Fibroblast of villous mesenchyme (primary cell): ENCODE data around the gene FAM3C. TPM values are rescaled to one million over a fixed set of nuclear protein-coding genes. Genes with fewer than 3 reads are reported as not detected.

Source experiments
- DNase-seq: peaks from one replicate; pipeline ENCODE4 v3.0.0-alpha.2; 2010; ENCODE audit warnings: low read depth
- H3K4me3 ChIP-seq: 2 replicates; pipeline ENCODE4 v1.5.1; 2011; ENCODE audit warnings: low read depth, mild to moderate bottlenecking, low read length
- CTCF ChIP-seq: IDR thresholded peaks from 2 replicates; pipeline ENCODE4 v1.5.1; 2012; ENCODE audit warnings: low read depth, mild to moderate bottlenecking, low read length; ENCODE audit not compliant: insufficient read depth
- total RNA-seq: library from RNA; depleted of rRNA; stranded (reverse); fragments of >200 nt; gene quantifications from 2 replicates; pipeline ENCODE4 v1.2.3, GENCODE V29; 2012

Gene FAM3C
- total RNA-seq, 1 donor = 35.8 TPM

- no peak overlapping the region for H3K4me3 ChIP-seq
- no peak for TF ChIP-seq CTCF
- peak; percentile 66 for DNase-seq
Observed at GRCh38 chr7:121369462-121369861, 26.6 kb downstream of the FAM3C start.

GRCh38 chr7:121366852-121367431 lies 29.2 kb downstream of the FAM3C start:
- H3K4me3 ChIP-seq = no peak overlapping the region
- TF ChIP-seq CTCF = peak; percentile 73
- peak; percentile 65 for DNase-seq

GRCh38 chr7:121360564-121360963 lies 35.5 kb downstream of the FAM3C start:
- no peak for DNase-seq
- H3K4me3 ChIP-seq = no peak overlapping the region
- TF ChIP-seq CTCF = no peak

- DNase-seq = no peak
- H3K4me3 ChIP-seq = no peak overlapping the region
- TF ChIP-seq CTCF = no peak
Observed at GRCh38 chr7:121355574-121355973, 40.5 kb downstream of the FAM3C start.

GRCh38 chr7:121352323-121352722 lies 43.8 kb downstream of the FAM3C start:
- DNase-seq = no peak
- no peak overlapping the region for H3K4me3 ChIP-seq
- no peak for TF ChIP-seq CTCF

GRCh38 chr7:121351682-121352081 lies 44.4 kb downstream of the FAM3C start:
- peak; percentile 8 for TF ChIP-seq CTCF
- no peak for DNase-seq
- H3K4me3 ChIP-seq = no peak overlapping the region

GRCh38 chr7:121344497-121344896 lies 51.6 kb downstream of the FAM3C start:
- no peak for TF ChIP-seq CTCF
- no peak overlapping the region for H3K4me3 ChIP-seq
- DNase-seq = no peak
